Neural cell (in vitro differentiated cells): ENCODE measurements around the gene OR51A2. TPM values are rescaled to one million over a fixed set of nuclear protein-coding genes. Genes with fewer than 3 reads are reported as not detected.

Experiments used
- H2AFZ ChIP-seq: fragments of 200-600, 300-800 bp; sonication (generic), shearing (Covaris generic); 2 replicates; pipeline ENCODE4 v1.6.0; 2014; ENCODE audit warnings: low read depth, mild to moderate bottlenecking, antibody characterized with exemption, low read length, moderate library complexity
- H3F3A ChIP-seq: fragments of 200-600 bp; shearing (Covaris generic); 2 replicates; pipeline ENCODE4 v1.6.1; 2016; ENCODE audit warnings: mild to moderate bottlenecking, moderate library complexity, mixed read lengths, antibody characterized with exemption, low read length; ENCODE audit not compliant: insufficient read depth, poor library complexity, severe bottlenecking
- H3K27ac ChIP-seq: fragments of 200-600, 300-800 bp; sonication (generic), shearing (Covaris generic); 2 replicates; pipeline ENCODE4 v1.5.1; 2014; ENCODE audit warnings: mild to moderate bottlenecking, low read length, moderate library complexity
- H3K27me3 ChIP-seq: fragments of 300-800, 200-600 bp; sonication (generic), shearing (Covaris generic); 2 replicates; pipeline ENCODE4 v1.6.0; 2014; ENCODE audit warnings: mild to moderate bottlenecking, low read depth, low read length, moderate library complexity; ENCODE audit not compliant: insufficient read depth
- H3K36me3 ChIP-seq: fragments of 300-800, 200-600 bp; sonication (generic), shearing (Covaris generic); 2 replicates; pipeline ENCODE4 v1.5.1; 2014; ENCODE audit warnings: mild to moderate bottlenecking, antibody characterized with exemption, low read length, moderate library complexity; ENCODE audit not compliant: insufficient read depth
- H3K4me2 ChIP-seq: fragments of 300-800, 200-600 bp; sonication (generic), shearing (Covaris generic); 2 replicates; pipeline ENCODE4 v1.6.0; 2014; ENCODE audit warnings: mild to moderate bottlenecking, low read length
- H3K4me3 ChIP-seq: fragments of 300-800, 200-600 bp; sonication (generic), shearing (Covaris generic); 2 replicates; pipeline ENCODE4 v1.5.1; 2014; ENCODE audit warnings: mild to moderate bottlenecking, low read length, moderate library complexity
- H3K79me2 ChIP-seq: fragments of 200-600 bp; shearing (Covaris generic); replicated peaks from 2 replicates; pipeline ENCODE4 v1.6.0; 2014; ENCODE audit warnings: mild to moderate bottlenecking, low read length, moderate library complexity; ENCODE audit not compliant: insufficient read depth
- H3K9ac ChIP-seq: fragments of 300-800, 200-600 bp; sonication (generic), shearing (Covaris generic); 2 replicates; pipeline ENCODE4 v1.6.1; 2016; ENCODE audit warnings: mild to moderate bottlenecking, low read length, mixed read lengths
- H3K9me2 ChIP-seq: fragments of 200-600 bp; shearing (Covaris generic); 2 replicates; pipeline ENCODE4 v1.6.1; 2016; ENCODE audit warnings: mild to moderate bottlenecking, low read length, mixed read lengths; ENCODE audit not compliant: insufficient read depth
- H3K9me3 ChIP-seq: fragments of 200-600, 300-800 bp; sonication (generic), shearing (Covaris generic); 2 replicates; pipeline ENCODE4 v1.6.1; 2016; ENCODE audit warnings: mild to moderate bottlenecking, mixed run types, low read length, moderate library complexity, mixed read lengths
- H4K20me1 ChIP-seq: fragments of 200-600 bp; shearing (Covaris generic); 2 replicates; pipeline ENCODE4 v1.6.1; 2016; ENCODE audit warnings: mild to moderate bottlenecking, mixed run types; ENCODE audit not compliant: insufficient read depth
- EP300 ChIP-seq: fragments of 450-650 bp; conservative IDR thresholded peaks from 2 replicates; pipeline ENCODE4 v1.6.1; 2014; ENCODE audit warnings: antibody characterized with exemption, mild to moderate bottlenecking, moderate library complexity; ENCODE audit not compliant: poor library complexity, severe bottlenecking
- EZH2 ChIP-seq: fragments of 200-600, 300-800 bp; shearing (Covaris generic), sonication (generic); IDR thresholded peaks from 2 replicates; pipeline ENCODE4 v1.6.1; 2014; ENCODE audit warnings: antibody characterized with exemption, low read length, borderline replicate concordance, mild to moderate bottlenecking; ENCODE audit not compliant: insufficient read depth, poor library complexity, severe bottlenecking
- MXI1 ChIP-seq: fragments of 450-650 bp; conservative IDR thresholded peaks from 2 replicates; pipeline ENCODE4 v1.6.1; 2014; ENCODE audit warnings: antibody characterized with exemption, mild to moderate bottlenecking; ENCODE audit not compliant: poor library complexity, severe bottlenecking
- POLR2AphosphoS5 ChIP-seq: IDR thresholded peaks from 2 replicates; pipeline ENCODE4 v1.6.1; 2012
- RAD21 ChIP-seq: fragments of 450-650 bp; conservative IDR thresholded peaks from 2 replicates; pipeline ENCODE4 v1.6.1; 2014; ENCODE audit warnings: antibody characterized with exemption, mild to moderate bottlenecking, moderate library complexity
- SMC3 ChIP-seq: fragments of 450-650 bp; conservative IDR thresholded peaks from 2 replicates; pipeline ENCODE4 v1.6.1; 2014; ENCODE audit warnings: antibody characterized with exemption, mild to moderate bottlenecking, moderate library complexity; ENCODE audit not compliant: poor library complexity
- TAF1 ChIP-seq: IDR thresholded peaks from 2 replicates; pipeline ENCODE4 v1.6.1; 2012; ENCODE audit warnings: low read depth
- polyA plus RNA-seq: library from polyadenylated mRNA; depleted of rRNA; stranded (reverse); fragments of >200 nt; gene quantifications from 2 replicates; pipeline ENCODE4 v1.2.3, GENCODE V29; 2014
- TF ChIP-seq, protein P1 (sequence below): IDR thresholded peaks from 2 replicates; pipeline ENCODE4 v1.6.1; 2012; ENCODE audit warnings: borderline replicate concordance

Gene OR51A2
- polyA plus RNA-seq, 1 donor from 2014 or later, result not detected

DNA sequence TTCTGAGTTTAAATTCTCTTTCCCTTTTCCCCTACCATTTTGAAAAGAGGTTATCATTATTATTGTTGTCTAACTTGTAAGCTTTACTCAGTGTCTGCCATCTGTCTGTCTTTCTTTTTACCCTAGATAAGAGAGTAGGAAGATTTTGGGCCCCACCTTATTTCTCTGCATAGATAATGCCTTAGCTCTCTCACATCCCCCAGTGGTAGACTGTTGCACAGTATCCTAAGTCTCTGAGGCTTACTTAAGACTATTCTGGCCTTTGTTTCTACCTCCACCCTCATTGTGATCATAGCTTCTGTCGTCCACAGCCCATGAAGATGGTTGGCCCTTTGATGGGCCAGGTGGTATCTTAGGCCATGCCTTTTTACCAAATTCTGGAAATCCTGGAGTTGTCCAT is 35.5 kb upstream of the OR51A2 start:
- Histone ChIP-seq H3K4me3 (no peak overlapping the region), H3K9ac (no peak overlapping the region), H3K9me2 (no peaks in the 10 kb centered on the region), H3K27me3 (no peaks in the 10 kb centered on the region), H4K20me1 (no peaks in the 10 kb centered on the region), H3K27ac (no peak overlapping the region), H3F3A (no peaks in the 10 kb centered on the region), H3K4me2 (no peak overlapping the region), H3K9me3 (no peaks in the 10 kb centered on the region), H3K79me2 (no peaks in the 10 kb centered on the region), H3K36me3 (no peaks in the 10 kb centered on the region), H2AFZ (no peak overlapping the region)
- TF ChIP-seq RAD21, result no peak
- TF ChIP-seq MXI1, result no peak
- TF ChIP-seq, protein P1, sequence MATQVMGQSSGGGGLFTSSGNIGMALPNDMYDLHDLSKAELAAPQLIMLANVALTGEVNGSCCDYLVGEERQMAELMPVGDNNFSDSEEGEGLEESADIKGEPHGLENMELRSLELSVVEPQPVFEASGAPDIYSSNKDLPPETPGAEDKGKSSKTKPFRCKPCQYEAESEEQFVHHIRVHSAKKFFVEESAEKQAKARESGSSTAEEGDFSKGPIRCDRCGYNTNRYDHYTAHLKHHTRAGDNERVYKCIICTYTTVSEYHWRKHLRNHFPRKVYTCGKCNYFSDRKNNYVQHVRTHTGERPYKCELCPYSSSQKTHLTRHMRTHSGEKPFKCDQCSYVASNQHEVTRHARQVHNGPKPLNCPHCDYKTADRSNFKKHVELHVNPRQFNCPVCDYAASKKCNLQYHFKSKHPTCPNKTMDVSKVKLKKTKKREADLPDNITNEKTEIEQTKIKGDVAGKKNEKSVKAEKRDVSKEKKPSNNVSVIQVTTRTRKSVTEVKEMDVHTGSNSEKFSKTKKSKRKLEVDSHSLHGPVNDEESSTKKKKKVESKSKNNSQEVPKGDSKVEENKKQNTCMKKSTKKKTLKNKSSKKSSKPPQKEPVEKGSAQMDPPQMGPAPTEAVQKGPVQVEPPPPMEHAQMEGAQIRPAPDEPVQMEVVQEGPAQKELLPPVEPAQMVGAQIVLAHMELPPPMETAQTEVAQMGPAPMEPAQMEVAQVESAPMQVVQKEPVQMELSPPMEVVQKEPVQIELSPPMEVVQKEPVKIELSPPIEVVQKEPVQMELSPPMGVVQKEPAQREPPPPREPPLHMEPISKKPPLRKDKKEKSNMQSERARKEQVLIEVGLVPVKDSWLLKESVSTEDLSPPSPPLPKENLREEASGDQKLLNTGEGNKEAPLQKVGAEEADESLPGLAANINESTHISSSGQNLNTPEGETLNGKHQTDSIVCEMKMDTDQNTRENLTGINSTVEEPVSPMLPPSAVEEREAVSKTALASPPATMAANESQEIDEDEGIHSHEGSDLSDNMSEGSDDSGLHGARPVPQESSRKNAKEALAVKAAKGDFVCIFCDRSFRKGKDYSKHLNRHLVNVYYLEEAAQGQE, result no peak
- TF ChIP-seq POLR2AphosphoS5, result no peak
- no peak for TF ChIP-seq EZH2
- TF ChIP-seq EP300, result no peak

DNA sequence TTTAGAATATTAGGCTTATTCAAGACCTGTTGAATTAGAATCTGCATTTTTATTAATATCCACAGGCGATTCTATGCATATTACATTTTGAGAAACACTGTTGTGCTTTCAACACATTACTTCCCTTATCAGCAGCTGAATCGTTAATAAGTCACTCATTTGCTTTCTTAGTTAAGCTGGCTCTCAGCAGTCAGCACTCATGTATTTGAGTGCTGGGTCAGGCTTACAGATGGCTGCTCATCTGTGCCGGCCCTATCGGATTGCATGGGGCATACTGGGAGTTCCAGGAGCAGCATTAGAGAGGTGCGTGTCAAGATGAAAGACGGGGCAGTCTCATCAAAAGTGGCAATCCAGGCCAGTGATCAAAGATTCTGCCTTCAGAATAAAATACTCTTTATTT is 28.3 kb upstream of the OR51A2 start:
- no peak for TF ChIP-seq SMC3
- TF ChIP-seq RAD21, result no peak
- no peak for TF ChIP-seq TAF1
- no peak for TF ChIP-seq MXI1
- TF ChIP-seq, protein P1, result no peak
- no peak for TF ChIP-seq EZH2
- Histone ChIP-seq H3K4me3 (no peak overlapping the region), H3K4me2 (no peak overlapping the region)

More for the DNA sequence above, 28.3 kb upstream of the OR51A2 start:
- Histone ChIP-seq H3K36me3 (no peaks in the 10 kb centered on the region), H3K27me3 (no peaks in the 10 kb centered on the region), H2AFZ (no peak overlapping the region), H3F3A (no peaks in the 10 kb centered on the region), H3K79me2 (no peaks in the 10 kb centered on the region), H3K9me3 (no peaks in the 10 kb centered on the region), H3K27ac (no peak overlapping the region), H3K9me2 (no peaks in the 10 kb centered on the region), H4K20me1 (no peaks in the 10 kb centered on the region), H3K9ac (no peak overlapping the region)
